Measurements from ENCODE around the gene CPVL. TPM values are rescaled to one million over a fixed set of nuclear protein-coding genes. Genes with fewer than 3 reads are reported as not detected.

CPVL gene
- total RNA-seq, 1 donor from 2014 or later: 30.2 TPM

GRCh38 chr7:29113384-29114102, 32.8 kb downstream of the CPVL start:
- TF ChIP-seq CTCF (conservative IDR thresholded peaks at IDR 0.05): peak; percentile 44
- peaks cover 24% of the 10 kb centered on the region for H3K4me1 Mint-ChIP-seq (ENCODE audit: unreplicated experiment)
- H3K27ac Mint-ChIP-seq: peak overlapping the region; percentile 94
- H3K4me3 Mint-ChIP-seq: peak overlapping the region; percentile 45
- H3K36me3 Mint-ChIP-seq: peaks cover 15% of the 10 kb centered on the region
- peaks cover 4% of the 10 kb centered on the region for H3K27me3 Mint-ChIP-seq
- DNase-seq (ENCODE audit: extremely low spot score, unreplicated experiment): no peak
- H3K9me3 Mint-ChIP-seq: peaks cover 10% of the 10 kb centered on the region

GRCh38 chr7:29112721-29113120, 33.6 kb downstream of the CPVL start:
- Mint-ChIP-seq H3K4me3 (peak overlapping the region; percentile 70), H3K36me3 (peaks cover 15% of the 10 kb centered on the region), H3K27me3 (peaks cover 4% of the 10 kb centered on the region), H3K4me1 (ENCODE audit: unreplicated experiment) (peaks cover 24% of the 10 kb centered on the region), H3K9me3 (peaks cover 10% of the 10 kb centered on the region), H3K27ac (peak overlapping the region; percentile 94)
- DNase-seq (ENCODE audit: extremely low spot score, unreplicated experiment): no peak
- TF ChIP-seq CTCF (conservative IDR thresholded peaks at IDR 0.05): no peak

GRCh38 chr7:29109899-29110298, 36.4 kb downstream of the CPVL start:
- TF ChIP-seq CTCF (conservative IDR thresholded peaks at IDR 0.05): no peak
- Mint-ChIP-seq H3K4me1 (ENCODE audit: unreplicated experiment) (peaks cover 29% of the 10 kb centered on the region), H3K27ac (peak overlapping the region; percentile 85), H3K27me3 (peaks cover 4% of the 10 kb centered on the region), H3K36me3 (peaks cover 18% of the 10 kb centered on the region), H3K9me3 (peaks cover 10% of the 10 kb centered on the region), H3K4me3 (peak overlapping the region; percentile 61)
- DNase-seq (ENCODE audit: extremely low spot score, unreplicated experiment): no peak

- Mint-ChIP-seq H3K9me3 (peaks cover 10% of the 10 kb centered on the region), H3K4me1 (ENCODE audit: unreplicated experiment) (peaks cover 28% of the 10 kb centered on the region), H3K4me3 (peak overlapping the region; percentile 61), H3K27ac (peak overlapping the region; percentile 85), H3K36me3 (peaks cover 18% of the 10 kb centered on the region), H3K27me3 (peaks cover 4% of the 10 kb centered on the region)
- TF ChIP-seq CTCF (conservative IDR thresholded peaks at IDR 0.05): no peak
- no peak for DNase-seq (ENCODE audit: extremely low spot score, unreplicated experiment)
Observed at GRCh38 chr7:29109358-29109757, 37.0 kb downstream of the CPVL start.

- DNase-seq (ENCODE audit: extremely low spot score, unreplicated experiment): no peak
- H3K27ac Mint-ChIP-seq: no peak overlapping the region
- peaks cover 10% of the 10 kb centered on the region for H3K9me3 Mint-ChIP-seq
- H3K4me3 Mint-ChIP-seq: no peak overlapping the region
- no peaks in the 10 kb centered on the region for H3K27me3 Mint-ChIP-seq
- peaks cover 11% of the 10 kb centered on the region for H3K36me3 Mint-ChIP-seq
- H3K4me1 Mint-ChIP-seq (ENCODE audit: unreplicated experiment): peaks cover 26% of the 10 kb centered on the region
- no peak for TF ChIP-seq CTCF (conservative IDR thresholded peaks at IDR 0.05)
Observed at GRCh38 chr7:29107056-29107455, 39.3 kb downstream of the CPVL start.
